Naive thymus-derived CD8-positive, alpha-beta T cell (primary cell): ENCODE results near the gene KLF1. TPM values are rescaled to one million over a fixed set of nuclear protein-coding genes. Genes with fewer than 3 reads are reported as not detected.
"Not testable (repeated sequence)": the region's sequence is repeated elsewhere in the genome, so short reads cannot be mapped to it uniquely, and the experiment has no call there.

Experiments used
- ATAC-seq, 2 donors: fragments of 150-1000 bp; cut with Tn5 transposase in 1 of 2; sonication (Bioruptor Pico), chemical (Tn5 transposase) in 1 of 2; 1 replicate in 1 of 2; 2 replicates in 1 of 2; pipeline ENCODE4 v1.10.0; 2021; ENCODE audit warnings: mild to moderate bottlenecking in 2 of 2, moderate library complexity in 2 of 2
- POLR2A ChIA-PET: fragments of 350-600 bp; sonication (Branson Sonifier 250); formaldehyde crosslinking; loops from one replicate; lab custom pipeline; 2021; ENCODE audit warnings: antibody characterized with exemption; lab: Charles Lee
- DNase-seq, 10 donors: peaks; one replicate each; pipeline versions ENCODE4 v3.0.0 to v3.0.0-alpha.2; 2020 to 2022
- H3K27ac Mint-ChIP-seq, 10 donors: one replicate each; pipeline ENCODE4 v1.8.0; 2020 to 2022; ENCODE audit warnings: mild to moderate bottlenecking in 10 of 10, mixed read lengths in 10 of 10, moderate library complexity in 4 of 10, inconsistent platforms in 1 of 10
- H3K27me3 Mint-ChIP-seq, 5 donors: one replicate each; pipeline ENCODE4 v1.8.0; 2021 to 2022; ENCODE audit warnings: mixed read lengths in 5 of 5
- H3K36me3 Mint-ChIP-seq, 3 donors: one replicate each; pipeline ENCODE4 v1.8.0; 2020 to 2022; ENCODE audit warnings: mixed read lengths in 3 of 3, mild to moderate bottlenecking in 2 of 3, inconsistent platforms in 1 of 3
- H3K4me1 Mint-ChIP-seq, 4 donors: one replicate each; pipeline ENCODE4 v1.8.0; 2021 to 2022; ENCODE audit warnings: mixed read lengths in 4 of 4
- H3K4me3 Mint-ChIP-seq, 10 donors: one replicate each; pipeline ENCODE4 v1.8.0; 2020 to 2022; ENCODE audit warnings: mild to moderate bottlenecking in 10 of 10, mixed read lengths in 10 of 10, moderate library complexity in 6 of 10, inconsistent platforms in 1 of 10
- H3K9me3 Mint-ChIP-seq, 9 donors: one replicate each; pipeline ENCODE4 v1.8.0; 2020 to 2022; ENCODE audit warnings: mixed read lengths in 9 of 9, mild to moderate bottlenecking in 3 of 9, inconsistent platforms in 1 of 9, moderate library complexity in 1 of 9
- polyA plus RNA-seq, 3 donors: library from polyadenylated mRNA; unstranded; fragments of 300-500 nt; fragmentation: Illumina TruSeq; gene quantifications; one replicate each; pipeline ENCODE4 v1.2.3, GENCODE V29; 2021
- total RNA-seq, 8 experiments: library from RNA in 2 of 8; stranded (reverse) in 2 of 8; gene quantifications; one replicate each; pipeline ENCODE4 v1.2.3 and lab custom pipeline; 2021 to 2026

KLF1 gene
- total and polyA plus RNA-seq, 5 experiments from 2014 or later: 0.45 TPM; not detected in 4

- H3K36me3 Mint-ChIP-seq: peaks cover 0 to 24% (median 5%) of the 10 kb centered on the region in 3 donors
- H3K4me1 Mint-ChIP-seq: peaks cover 13 to 40% (median 28%) of the 10 kb centered on the region in 4 donors
- not testable (repeated sequence) for DNase-seq, H3K27me3 Mint-ChIP-seq, ATAC-seq, H3K9me3 Mint-ChIP-seq
- H3K27ac Mint-ChIP-seq: peak overlapping the region; percentile 91 to 100 (median 98)
- POLR2A ChIA-PET: interaction anchor here (0.6 to 6.7 kb wide), 29 partner anchors 9 to 926 kb away, joined by 3 to 56 read pairs (median 7); partner anchors contain the start of genes CALR, DNASE2, FARSA and FBXW9
- H3K4me3 Mint-ChIP-seq: peak overlapping the region; percentile 95 to 100 (median 99)
Measured at GRCh38 chr19:12890299-12890786, 3.3 kb upstream of the KLF1 start.

- Mint-ChIP-seq H3K36me3 (peaks cover 0 to 3% (median 3%) of the 10 kb centered on the region in 3 donors), H3K9me3 (peaks cover 0 to 5% (median 0%) of the 10 kb centered on the region in 9 donors), H3K4me3 (peak overlapping the region in 1 of 10 donors; percentile 6), H3K27ac (no peak overlapping the region), H3K4me1 (peaks cover 12 to 37% (median 34%) of the 10 kb centered on the region in 4 donors), H3K27me3 (no peaks in the 10 kb centered on the region)
- POLR2A ChIA-PET: interaction anchor here (1.4 to 6.7 kb wide), 2 partner anchors 25 to 50 kb away, joined by 4 to 56 read pairs; partner anchors contain the start of gene CALR
- DNase-seq (no peak), ATAC-seq (no peak)
Measured at GRCh38 chr19:12888006-12888603, 1.1 kb upstream of the KLF1 start.

- H3K4me1 Mint-ChIP-seq: peaks cover 12 to 36% (median 26%) of the 10 kb centered on the region in 4 donors
- H3K27me3 Mint-ChIP-seq: no peaks in the 10 kb centered on the region
- peaks cover 0 to 5% (median 0%) of the 10 kb centered on the region in 9 donors for H3K9me3 Mint-ChIP-seq
- H3K27ac Mint-ChIP-seq: peak overlapping the region in 3 of 10 donors; percentile 51 to 81 (median 61)
- H3K4me3 Mint-ChIP-seq: peak overlapping the region; percentile 18 to 84 (median 64)
- H3K36me3 Mint-ChIP-seq: peaks cover 0 to 3% (median 2%) of the 10 kb centered on the region in 3 donors
- DNase-seq (no peak), ATAC-seq (no peak)
- POLR2A ChIA-PET: interaction anchor here (0.6 to 6.7 kb wide), 4 partner anchors 28 to 301 kb away, joined by 5 to 56 read pairs (median 13); partner anchors contain the start of gene CALR
Measured at GRCh38 chr19:12886651-12886968, 391 bp downstream of the KLF1 start.

- H3K4me1 Mint-ChIP-seq: peaks cover 11 to 33% (median 23%) of the 10 kb centered on the region in 4 donors
- POLR2A ChIA-PET: interaction anchor here (0.6 to 6.7 kb wide), 13 partner anchors 12 to 302 kb away, joined by 3 to 56 read pairs (median 10); partner anchors contain the start of genes CALR, DHPS, FARSA and GADD45GIP1
- H3K36me3 Mint-ChIP-seq: peaks cover 0 to under 1% (median under 1%) of the 10 kb centered on the region in 3 donors
- ATAC-seq: no peak
- peak overlapping the region; percentile 18 to 87 (median 64) for H3K4me3 Mint-ChIP-seq
- no peaks in the 10 kb centered on the region for H3K27me3 Mint-ChIP-seq
- no peak for DNase-seq
- H3K9me3 Mint-ChIP-seq: peaks cover 0 to 7% (median 0%) of the 10 kb centered on the region in 9 donors
- H3K27ac Mint-ChIP-seq: peak overlapping the region in 3 of 10 donors; percentile 51 to 81 (median 61)
Measured at GRCh38 chr19:12885749-12886650, 1.0 kb downstream of the KLF1 start.

- DNase-seq: peak; percentile 76 to 93 (median 88)
- POLR2A ChIA-PET: interaction anchor here (0.6 to 6.7 kb wide), 14 partner anchors 12 to 204 kb away, joined by 3 to 56 read pairs (median 8); partner anchors contain the start of genes CALR, DHPS, FARSA and GADD45GIP1
- Mint-ChIP-seq H3K27me3 (no peaks in the 10 kb centered on the region), H3K4me3 (peak overlapping the region; percentile 86 to 92 (median 89)), H3K36me3 (no peaks in the 10 kb centered on the region), H3K27ac (peak overlapping the region; percentile 44 to 94 (median 88)), H3K4me1 (peaks cover 9 to 31% (median 24%) of the 10 kb centered on the region in 4 donors), H3K9me3 (peaks cover 0 to 7% (median 0%) of the 10 kb centered on the region in 9 donors)
- peak; percentile 67 to 82 for ATAC-seq
Measured at GRCh38 chr19:12884926-12885748, 1.9 kb downstream of the KLF1 start.

GRCh38 chr19:12884627-12884925 is 2.4 kb downstream of the KLF1 start:
- ATAC-seq (no peak), DNase-seq (no peak)
- POLR2A ChIA-PET: interaction anchor here (0.6 to 3.1 kb wide), 11 partner anchors 12 to 93 kb away, joined by 3 to 13 read pairs (median 10); partner anchors contain the start of genes FARSA, GADD45GIP1, JUNB and SYCE2
- peak overlapping the region in 1 of 10 donors; percentile 51 for H3K27ac Mint-ChIP-seq
- peaks cover 0 to 7% (median 0%) of the 10 kb centered on the region in 9 donors for H3K9me3 Mint-ChIP-seq
- peaks cover 9 to 34% (median 28%) of the 10 kb centered on the region in 4 donors for H3K4me1 Mint-ChIP-seq
- H3K36me3 Mint-ChIP-seq: peaks cover 0 to 2% (median 0%) of the 10 kb centered on the region in 3 donors
- peak overlapping the region; percentile 12 to 92 (median 87) for H3K4me3 Mint-ChIP-seq
- no peaks in the 10 kb centered on the region for H3K27me3 Mint-ChIP-seq

- H3K27me3 Mint-ChIP-seq: no peaks in the 10 kb centered on the region
- H3K9me3 Mint-ChIP-seq: peaks cover 0 to 7% (median 0%) of the 10 kb centered on the region in 9 donors
- H3K36me3 Mint-ChIP-seq: peaks cover 0 to 5% (median 0%) of the 10 kb centered on the region in 3 donors
- DNase-seq (no peak), ATAC-seq (no peak)
- POLR2A ChIA-PET: interaction anchor here (1.2 to 3.1 kb wide), 6 partner anchors 10 to 81 kb away, joined by 3 to 13 read pairs (median 10); partner anchors contain the start of gene FARSA
- H3K4me1 Mint-ChIP-seq: peaks cover 9 to 35% (median 29%) of the 10 kb centered on the region in 4 donors
- peak overlapping the region in 3 of 10 donors; percentile 43 to 71 (median 59) for H3K27ac Mint-ChIP-seq
- H3K4me3 Mint-ChIP-seq: peak overlapping the region in 8 of 10 donors; percentile 16 to 87 (median 38)
Measured at GRCh38 chr19:12884202-12884601, 2.8 kb downstream of the KLF1 start.

GRCh38 chr19:12882589-12882988 is 4.4 kb downstream of the KLF1 start:
- Mint-ChIP-seq H3K27me3 (no peaks in the 10 kb centered on the region), H3K4me1 (peaks cover 9 to 33% (median 31%) of the 10 kb centered on the region in 4 donors), H3K9me3 (peaks cover 0 to 7% (median 0%) of the 10 kb centered on the region in 9 donors), H3K27ac (peak overlapping the region in 7 of 10 donors; percentile 6 to 89 (median 63)), H3K4me3 (peak overlapping the region; percentile 79 to 91 (median 88)), H3K36me3 (peaks cover 0 to 18% (median 9%) of the 10 kb centered on the region in 3 donors)
- no peak for ATAC-seq
- POLR2A ChIA-PET: interaction anchor here (0.6 to 5.7 kb wide), 10 partner anchors 8 to 87 kb away, joined by 3 to 35 read pairs (median 4); partner anchors contain the start of genes CALR and GCDH
- no peak for DNase-seq

- Mint-ChIP-seq H3K4me1 (peaks cover 9 to 31% (median 28%) of the 10 kb centered on the region in 4 donors), H3K4me3 (peak within 1 kb of the TSS; percentile 83 to 91 (median 89)), H3K27me3 (no peaks in the 10 kb centered on the region), H3K9me3 (peaks cover 0 to 7% (median 0%) of the 10 kb centered on the region in 9 donors), H3K36me3 (peaks cover 0 to 27% (median 12%) of the 10 kb centered on the region in 3 donors), H3K27ac (peak within 1 kb of the TSS; percentile 82 to 93 (median 90))
- DNase-seq: peak; percentile 70 to 93 (median 83)
- ATAC-seq: peak; percentile 67 to 75
- POLR2A ChIA-PET: interaction anchor here (0.5 to 5.7 kb wide), 13 partner anchors 8 to 159 kb away, joined by 3 to 35 read pairs (median 4); partner anchors contain the start of genes FARSA, GCDH and SYCE2
Measured at GRCh38 chr19:12881172-12881808, 5.7 kb downstream of the KLF1 start, which contains the start of gene DNASE2. DNASE2 (minus strand) TSS chr19:12881449; CDS start chr19:12881375, 74 bp downstream.

GRCh38 chr19:12880551-12881171 is 6.3 kb downstream of the KLF1 start:
- Mint-ChIP-seq H3K36me3 (peaks cover 0 to 34% (median 12%) of the 10 kb centered on the region in 3 donors), H3K9me3 (peaks cover 0 to 7% (median 0%) of the 10 kb centered on the region in 9 donors), H3K4me1 (peaks cover 9 to 31% (median 25%) of the 10 kb centered on the region in 4 donors), H3K4me3 (peak overlapping the region; percentile 83 to 91 (median 89)), H3K27me3 (no peaks in the 10 kb centered on the region), H3K27ac (peak overlapping the region; percentile 66 to 93 (median 89))
- ATAC-seq (peak in 1 of 2 donors; percentile 18), DNase-seq (peak in 1 of 10 donors; percentile 20)
- POLR2A ChIA-PET: interaction anchor here (0.5 to 5.7 kb wide), 13 partner anchors 8 to 199 kb away, joined by 3 to 35 read pairs (median 5); partner anchors contain the start of genes DHPS, FARSA, GCDH and SYCE2
